A673 (cell line): ENCODE results near the gene YTHDC2. TPM values are rescaled to one million over a fixed set of nuclear protein-coding genes. Genes with fewer than 3 reads are reported as not detected.

Experiments
- BruUV-seq: library from RNA; stranded (reverse); fragments of 400-500 nt; replicated peaks from 2 replicates; lab custom pipeline; 2021; lab: Mats Ljungman, UMichigan
- CTCF ChIA-PET: fragments of 300-600 bp; sonication (Branson Sonifier 250); formaldehyde crosslinking; loops from one replicate; lab custom pipeline; 2022; ENCODE audit warnings: antibody characterized with exemption; lab: Charles Lee
- POLR2A ChIA-PET: fragments of 300-600 bp; sonication (Branson Sonifier 250); formaldehyde crosslinking; loops from one replicate; lab custom pipeline; 2022; ENCODE audit warnings: antibody characterized with exemption; ENCODE audit not compliant: low non-redundant PET; lab: Charles Lee
- DNase-seq: peaks from one replicate; pipeline ENCODE4 v3.0.0-alpha.2; 2015; ENCODE audit warnings: low spot score
- H3K27ac ChIP-seq: fragments of 200-600 bp; sonication (generic); 2 replicates; pipeline ENCODE4 v1.5.1; 2016; ENCODE audit warnings: mixed run types, low read depth, mild to moderate bottlenecking, mixed read lengths, antibody characterized with exemption, low read length; ENCODE audit not compliant: poor library complexity, severe bottlenecking
- H3K27me3 ChIP-seq: fragments of 200-600 bp; sonication (generic); replicated peaks from 2 replicates; pipeline ENCODE4 v1.6.1; 2017; ENCODE audit warnings: mixed run types, low read depth, mild to moderate bottlenecking, mixed read lengths, antibody characterized with exemption, low read length; ENCODE audit not compliant: insufficient read depth, poor library complexity
- H3K36me3 ChIP-seq: fragments of 200-600 bp; sonication (generic); 2 replicates; pipeline ENCODE4 v1.6.1; 2016; ENCODE audit warnings: mixed run types, mild to moderate bottlenecking, mixed read lengths, antibody characterized with exemption, low read length; ENCODE audit not compliant: insufficient read depth, poor library complexity, severe bottlenecking
- H3K4me1 ChIP-seq: fragments of 200-600 bp; sonication (generic); 2 replicates; pipeline ENCODE4 v1.6.1; 2017; ENCODE audit warnings: mixed run types, mild to moderate bottlenecking, mixed read lengths, antibody characterized with exemption, low read length; ENCODE audit not compliant: insufficient read depth, poor library complexity, severe bottlenecking
- H3K4me3 ChIP-seq: fragments of 200-600 bp; sonication (generic); 2 replicates; pipeline ENCODE4 v1.5.1; 2016; ENCODE audit warnings: low read depth, mixed run types, mild to moderate bottlenecking, mixed read lengths, low read length; ENCODE audit not compliant: poor library complexity, severe bottlenecking
- H3K9me3 ChIP-seq: fragments of 200-600 bp; sonication (generic); 2 replicates; pipeline ENCODE4 v1.6.1; 2016; ENCODE audit warnings: mixed run types, low read depth, mild to moderate bottlenecking, mixed read lengths, antibody characterized with exemption, low read length; ENCODE audit not compliant: poor library complexity, severe bottlenecking
- EZH2 ChIP-seq: fragments of 200-600 bp; sonication (generic); IDR thresholded peaks from 2 replicates; pipeline ENCODE4 v1.6.1; 2017; ENCODE audit warnings: borderline replicate concordance, low read depth, mild to moderate bottlenecking, mixed read lengths, antibody characterized with exemption, low read length; ENCODE audit not compliant: poor library complexity, severe bottlenecking
- intact Hi-C: fragments of 100-400 bp; cut with micrococcal nuclease; formaldehyde crosslinking; loops from one replicate; pipeline ENCODE4 v1.10.0; 2022; ENCODE audit not compliant: unreplicated experiment
- total RNA-seq: library from RNA; stranded (reverse); gene quantifications from 2 replicates; pipeline ENCODE4 v1.2.3, GENCODE V29; 2021
- TF ChIP-seq, protein P1 (sequence below): fragments of 300-800, 200-600 bp; sonication (generic); conservative IDR thresholded peaks from 2 replicates; pipeline ENCODE4 v1.5.1; 2017; ENCODE audit warnings: low read depth, mild to moderate bottlenecking, antibody characterized with exemption, low read length, moderate library complexity, mixed read lengths

The YTHDC2 gene
- total RNA-seq, 1 experiment from 2014 or later = 24.3 TPM

GRCh38 chr5:113572716-113573115, 59.2 kb downstream of the YTHDC2 start:
- intact Hi-C loops = no loop called here
- ChIA-PET POLR2A (no interaction called here), CTCF (no interaction called here)
- peaks cover 11% of the 10 kb centered on the region for H3K36me3 ChIP-seq
- H3K9me3 ChIP-seq = no peaks in the 10 kb centered on the region
- no peaks in the 10 kb centered on the region for H3K4me1 ChIP-seq
- H3K27me3 ChIP-seq = no peaks in the 10 kb centered on the region
- no peak overlapping the region for H3K4me3 ChIP-seq
- no peak overlapping the region for H3K27ac ChIP-seq
- BruUV-seq = no TSS peak
- DNase-seq = no peak
- no peak for TF ChIP-seq EZH2
- TF ChIP-seq, protein P1, sequence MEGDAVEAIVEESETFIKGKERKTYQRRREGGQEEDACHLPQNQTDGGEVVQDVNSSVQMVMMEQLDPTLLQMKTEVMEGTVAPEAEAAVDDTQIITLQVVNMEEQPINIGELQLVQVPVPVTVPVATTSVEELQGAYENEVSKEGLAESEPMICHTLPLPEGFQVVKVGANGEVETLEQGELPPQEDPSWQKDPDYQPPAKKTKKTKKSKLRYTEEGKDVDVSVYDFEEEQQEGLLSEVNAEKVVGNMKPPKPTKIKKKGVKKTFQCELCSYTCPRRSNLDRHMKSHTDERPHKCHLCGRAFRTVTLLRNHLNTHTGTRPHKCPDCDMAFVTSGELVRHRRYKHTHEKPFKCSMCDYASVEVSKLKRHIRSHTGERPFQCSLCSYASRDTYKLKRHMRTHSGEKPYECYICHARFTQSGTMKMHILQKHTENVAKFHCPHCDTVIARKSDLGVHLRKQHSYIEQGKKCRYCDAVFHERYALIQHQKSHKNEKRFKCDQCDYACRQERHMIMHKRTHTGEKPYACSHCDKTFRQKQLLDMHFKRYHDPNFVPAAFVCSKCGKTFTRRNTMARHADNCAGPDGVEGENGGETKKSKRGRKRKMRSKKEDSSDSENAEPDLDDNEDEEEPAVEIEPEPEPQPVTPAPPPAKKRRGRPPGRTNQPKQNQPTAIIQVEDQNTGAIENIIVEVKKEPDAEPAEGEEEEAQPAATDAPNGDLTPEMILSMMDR = no peak

- Histone ChIP-seq H3K27ac (no peak overlapping the region), H3K4me1 (no peaks in the 10 kb centered on the region), H3K4me3 (no peak overlapping the region), H3K27me3 (no peaks in the 10 kb centered on the region), H3K36me3 (peaks cover 5% of the 10 kb centered on the region), H3K9me3 (no peaks in the 10 kb centered on the region)
- no peak for TF ChIP-seq EZH2
- TF ChIP-seq, protein P1 = no peak
- intact Hi-C loops = no loop called here
- BruUV-seq = no TSS peak
- CTCF ChIA-PET = no interaction called here
- no peak for DNase-seq
- POLR2A ChIA-PET = no interaction called here
Observed at GRCh38 chr5:113574417-113574816, 60.9 kb downstream of the YTHDC2 start.

GRCh38 chr5:113575074-113575473, 61.6 kb downstream of the YTHDC2 start:
- ChIA-PET POLR2A (no interaction called here), CTCF (no interaction called here)
- Histone ChIP-seq H3K4me3 (no peak overlapping the region), H3K27ac (no peak overlapping the region), H3K9me3 (no peaks in the 10 kb centered on the region), H3K4me1 (no peaks in the 10 kb centered on the region), H3K36me3 (peaks cover 5% of the 10 kb centered on the region), H3K27me3 (no peaks in the 10 kb centered on the region)
- no TSS peak for BruUV-seq
- intact Hi-C loops = no loop called here
- TF ChIP-seq EZH2 = no peak
- TF ChIP-seq, protein P1 = no peak
- no peak for DNase-seq
